Epithelial cell of proximal tubule (primary cell): Measurements from ENCODE around the gene ARHGAP12. TPM values are rescaled to one million over a fixed set of nuclear protein-coding genes. Genes with fewer than 3 reads are reported as not detected.

Experiments used
- DNase-seq: peaks from one replicate; pipeline ENCODE4 v3.0.0-alpha.2; 2011; ENCODE audit warnings: low read depth
- H3K4me3 ChIP-seq: 2 replicates; pipeline ENCODE4 v1.5.1; 2011; ENCODE audit warnings: low read depth, mild to moderate bottlenecking, low read length
- total RNA-seq: library from RNA; depleted of rRNA; stranded (reverse); fragments of >200 nt; gene quantifications from 2 replicates; pipeline ENCODE4 v1.2.3, GENCODE V29; 2015
- TF ChIP-seq, protein P1 (sequence below): conservative IDR thresholded peaks from 2 replicates; pipeline ENCODE4 v1.5.1; 2012; ENCODE audit warnings: low read depth, mild to moderate bottlenecking, low read length

ARHGAP12 gene
- total RNA-seq, 1 donor from 2014 or later: 13.7 TPM

DNA sequence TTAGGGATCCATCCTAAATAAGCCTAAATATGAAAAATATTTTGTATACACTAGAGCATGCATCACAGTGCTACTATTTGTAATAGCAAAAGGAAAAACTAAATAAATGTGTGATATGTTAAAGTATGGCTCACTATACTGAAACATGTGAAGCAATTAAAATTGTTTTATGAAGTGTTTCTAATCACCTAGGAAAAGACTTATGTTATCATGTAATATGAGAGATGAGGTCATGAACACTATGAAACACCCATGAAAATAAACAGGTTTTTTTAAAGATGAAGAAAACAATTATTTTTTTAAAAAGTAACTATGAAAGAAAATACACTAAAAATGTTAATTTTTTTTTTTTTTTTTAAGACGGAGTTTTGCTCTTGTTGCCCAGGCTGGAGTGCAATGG is 16.8 kb upstream of the ARHGAP12 start:
- TF ChIP-seq, protein P1, sequence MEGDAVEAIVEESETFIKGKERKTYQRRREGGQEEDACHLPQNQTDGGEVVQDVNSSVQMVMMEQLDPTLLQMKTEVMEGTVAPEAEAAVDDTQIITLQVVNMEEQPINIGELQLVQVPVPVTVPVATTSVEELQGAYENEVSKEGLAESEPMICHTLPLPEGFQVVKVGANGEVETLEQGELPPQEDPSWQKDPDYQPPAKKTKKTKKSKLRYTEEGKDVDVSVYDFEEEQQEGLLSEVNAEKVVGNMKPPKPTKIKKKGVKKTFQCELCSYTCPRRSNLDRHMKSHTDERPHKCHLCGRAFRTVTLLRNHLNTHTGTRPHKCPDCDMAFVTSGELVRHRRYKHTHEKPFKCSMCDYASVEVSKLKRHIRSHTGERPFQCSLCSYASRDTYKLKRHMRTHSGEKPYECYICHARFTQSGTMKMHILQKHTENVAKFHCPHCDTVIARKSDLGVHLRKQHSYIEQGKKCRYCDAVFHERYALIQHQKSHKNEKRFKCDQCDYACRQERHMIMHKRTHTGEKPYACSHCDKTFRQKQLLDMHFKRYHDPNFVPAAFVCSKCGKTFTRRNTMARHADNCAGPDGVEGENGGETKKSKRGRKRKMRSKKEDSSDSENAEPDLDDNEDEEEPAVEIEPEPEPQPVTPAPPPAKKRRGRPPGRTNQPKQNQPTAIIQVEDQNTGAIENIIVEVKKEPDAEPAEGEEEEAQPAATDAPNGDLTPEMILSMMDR: no peak
- DNase-seq: no peak
- no peak overlapping the region for H3K4me3 ChIP-seq

DNA sequence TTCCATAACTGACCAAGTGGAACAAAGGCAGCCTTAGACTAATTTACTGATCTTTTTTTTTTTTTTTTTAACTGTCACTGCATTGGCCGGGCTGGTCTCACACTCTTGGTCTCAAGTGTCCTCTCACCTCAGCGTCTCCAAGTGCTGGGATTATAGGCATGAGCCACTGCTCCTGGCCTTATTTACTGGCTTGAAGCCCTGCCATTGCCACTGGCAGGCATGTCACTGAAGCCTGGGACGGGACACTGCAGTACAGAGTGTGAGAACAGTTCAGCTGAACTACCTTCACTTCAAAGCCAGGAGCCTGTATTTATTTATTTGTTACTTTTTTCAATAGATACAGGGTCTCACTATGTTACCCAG is 15.4 kb upstream of the ARHGAP12 start:
- TF ChIP-seq, protein P1: no peak
- no peak for DNase-seq
- no peak overlapping the region for H3K4me3 ChIP-seq

DNA sequence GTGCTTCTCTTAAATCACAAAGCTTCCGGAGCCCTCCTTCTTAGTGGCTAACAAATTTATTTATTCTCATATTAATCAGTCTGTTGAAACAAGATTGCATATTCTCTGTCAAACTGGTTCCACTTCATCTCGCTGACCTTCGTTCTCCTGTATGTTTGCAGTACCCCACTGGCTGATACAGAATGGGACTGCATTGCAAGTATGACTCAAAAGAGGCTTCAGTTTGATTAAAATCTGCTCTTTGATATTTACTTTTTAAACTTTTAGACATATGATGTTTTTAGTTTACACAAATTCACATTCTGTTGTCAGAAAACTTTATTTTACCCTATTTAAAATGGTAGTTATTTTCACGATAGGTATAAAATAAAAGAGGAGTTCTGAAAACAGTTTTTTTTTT is 14.3 kb upstream of the ARHGAP12 start:
- H3K4me3 ChIP-seq: no peak overlapping the region
- TF ChIP-seq, protein P1: no peak
- no peak for DNase-seq

DNA sequence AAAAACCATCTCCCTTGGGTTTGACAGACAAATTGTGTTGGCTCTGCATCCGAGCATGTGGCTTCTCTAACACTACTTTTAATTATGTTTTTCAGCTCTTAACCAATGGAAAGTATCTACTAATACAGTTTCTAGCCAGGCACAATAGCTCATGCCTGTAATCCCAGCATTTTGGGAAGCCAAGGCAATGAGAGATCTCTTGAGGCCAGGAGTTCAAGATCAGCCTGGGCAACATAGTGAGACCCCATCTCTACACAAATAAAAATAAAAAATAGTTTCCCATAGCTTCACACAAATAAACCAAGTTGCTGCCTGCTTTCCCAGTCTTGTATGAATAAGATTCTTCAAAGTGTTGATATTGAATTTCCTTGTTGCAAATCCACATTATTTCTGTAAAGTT is 13.8 kb upstream of the ARHGAP12 start:
- H3K4me3 ChIP-seq: no peak overlapping the region
- no peak for DNase-seq
- TF ChIP-seq, protein P1: no peak

DNA sequence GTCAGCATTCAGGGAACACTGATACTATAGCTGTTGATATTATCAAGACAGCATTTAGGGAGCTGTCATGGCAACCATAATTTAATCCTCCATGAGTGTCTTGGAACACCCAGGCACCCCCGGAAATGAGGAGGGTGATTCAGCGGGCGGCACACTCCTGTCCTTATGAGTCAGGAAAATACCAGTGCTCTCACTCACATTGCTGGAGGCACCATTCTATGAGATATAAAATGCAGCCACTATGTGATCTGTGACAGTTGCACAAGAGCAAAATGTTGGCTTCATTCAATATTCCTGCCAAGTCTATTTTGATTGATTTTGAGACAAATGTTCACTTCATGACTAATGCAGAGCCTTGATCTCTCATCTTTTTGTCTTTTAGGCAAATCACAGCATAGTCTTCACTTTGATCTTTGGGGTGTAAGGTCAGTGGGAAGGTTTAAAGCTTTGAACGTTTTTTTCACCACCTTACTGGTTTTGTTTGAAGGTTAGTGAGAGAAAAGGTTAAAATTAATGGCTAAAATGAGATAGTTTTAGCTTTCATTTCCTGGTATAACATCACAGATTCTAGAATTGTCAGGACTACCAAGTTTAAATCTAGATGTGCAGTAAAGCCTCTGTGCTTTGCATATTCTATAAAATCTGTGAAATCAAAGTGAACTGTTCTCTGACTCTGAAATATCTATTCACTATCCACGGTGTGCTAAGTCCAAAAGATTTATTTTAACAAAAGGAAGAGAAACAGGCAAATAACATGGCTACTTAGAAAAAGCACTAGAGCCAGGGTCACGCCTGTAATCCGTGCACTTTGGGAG is 12.4 kb upstream of the ARHGAP12 start:
- DNase-seq: peak; percentile 83
- TF ChIP-seq, protein P1: no peak
- no peak overlapping the region for H3K4me3 ChIP-seq

DNA sequence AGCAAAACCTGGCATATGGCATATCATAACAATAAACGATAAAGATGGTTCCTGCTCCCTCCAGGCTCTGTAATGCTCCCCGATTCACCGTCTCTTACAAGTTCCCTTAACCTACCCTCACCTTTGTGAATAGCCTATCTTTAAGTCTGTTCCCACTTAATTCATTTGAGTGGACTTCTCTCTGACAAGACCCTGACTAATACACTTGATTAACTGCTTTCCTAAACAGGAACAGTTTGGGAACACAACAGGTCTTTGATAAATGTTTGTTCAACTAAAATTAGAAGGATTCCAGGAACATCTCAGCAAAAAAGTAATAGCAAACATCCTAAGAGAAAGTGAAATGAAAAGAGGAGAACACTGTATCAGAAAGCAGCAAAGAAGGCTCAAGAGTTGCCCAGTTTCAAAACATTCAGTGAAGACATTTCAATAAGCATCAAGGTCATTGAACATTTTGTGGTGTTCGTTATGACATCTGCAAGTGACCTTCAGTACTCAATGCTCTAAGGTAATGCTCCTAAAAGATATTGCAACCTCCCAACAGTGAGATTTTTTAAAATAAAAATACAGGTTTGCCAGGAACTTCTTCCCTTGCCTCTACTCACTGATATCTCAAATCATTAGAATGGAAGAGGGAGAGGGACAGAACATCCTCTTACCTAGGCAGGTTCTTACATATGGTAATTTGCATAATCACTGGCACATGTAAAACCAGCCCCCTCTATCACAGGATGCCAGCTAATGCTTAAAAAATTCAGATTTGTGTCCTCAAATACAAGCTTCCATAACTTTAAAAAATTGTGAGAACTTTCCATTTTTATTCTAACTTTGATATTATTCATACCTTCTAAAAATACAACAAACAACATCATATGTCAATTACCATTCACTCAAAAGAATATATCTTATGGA is 11.4 kb upstream of the ARHGAP12 start:
- no peak for DNase-seq
- TF ChIP-seq, protein P1: no peak
- no peak overlapping the region for H3K4me3 ChIP-seq
